Osteoblast (primary cell): Measurements from ENCODE around the gene CBLB. TPM values are rescaled to one million over a fixed set of nuclear protein-coding genes. Genes with fewer than 3 reads are reported as not detected.

ENCODE experiments used
- DNase-seq: peaks from one replicate; pipeline ENCODE4 v3.0.0; 2011; ENCODE audit warnings: low spot score, mixed read lengths; ENCODE audit not compliant: insufficient read length; ENCODE audit errors: missing footprints
- H2AFZ ChIP-seq: 2 replicates; pipeline ENCODE4 v1.6.0; 2011; ENCODE audit warnings: mild to moderate bottlenecking, low read length
- H3K27ac ChIP-seq: 2 replicates; pipeline ENCODE4 v1.5.1; 2011; ENCODE audit warnings: mild to moderate bottlenecking, low read depth, low read length, moderate library complexity
- H3K27me3 ChIP-seq: 2 replicates; pipeline ENCODE4 v1.6.0; 2012; ENCODE audit warnings: mild to moderate bottlenecking, control low read depth, inconsistent platforms, low read length, moderate library complexity; ENCODE audit not compliant: insufficient read depth
- H3K36me3 ChIP-seq: 2 replicates; pipeline ENCODE4 v1.5.1; 2011; ENCODE audit warnings: mild to moderate bottlenecking, low read length, control low read depth, moderate library complexity; ENCODE audit not compliant: insufficient read depth
- H3K4me1 ChIP-seq: 2 replicates; pipeline ENCODE4 v1.5.1; 2011; ENCODE audit warnings: mild to moderate bottlenecking, low read length, control low read depth, moderate library complexity; ENCODE audit not compliant: insufficient read depth
- H3K4me2 ChIP-seq: 2 replicates; pipeline ENCODE4 v1.6.0; 2011; ENCODE audit warnings: mild to moderate bottlenecking, low read length; ENCODE audit not compliant: insufficient read depth
- H3K4me3 ChIP-seq: fragments of 200-600 bp; sonication (generic); 3 replicates; pipeline ENCODE4 v1.5.1; 2012; ENCODE audit warnings: mild to moderate bottlenecking, low read length, inconsistent platforms; ENCODE audit not compliant: insufficient read depth
- H3K79me2 ChIP-seq: 2 replicates; pipeline ENCODE4 v1.6.0; 2012; ENCODE audit warnings: mild to moderate bottlenecking, low read length, control low read depth, inconsistent platforms; ENCODE audit not compliant: insufficient read depth
- H3K9me3 ChIP-seq: 2 replicates; pipeline ENCODE4 v1.5.1; 2011; ENCODE audit warnings: low read depth, low read length, control low read depth
- H4K20me1 ChIP-seq: 2 replicates; pipeline ENCODE4 v1.6.0; 2012; ENCODE audit warnings: mild to moderate bottlenecking, low read length, control low read depth; ENCODE audit not compliant: insufficient read depth
- CTCF ChIP-seq: IDR thresholded peaks from 2 replicates; pipeline ENCODE4 v1.5.1; 2011; ENCODE audit warnings: mild to moderate bottlenecking, low read depth, low read length, moderate library complexity; ENCODE audit errors: extremely low read depth
- total RNA-seq: library from RNA; depleted of rRNA; stranded (reverse); fragments of >200 nt; gene quantifications from 2 replicates; pipeline ENCODE4 v1.2.3, GENCODE V29; 2012

CBLB gene
- total RNA-seq, 1 donor = 128 TPM

GRCh38 chr3:105786241-105786640, 82.6 kb downstream of the CBLB start:
- peaks cover 97% of the 10 kb centered on the region for H3K79me2 ChIP-seq
- no peak overlapping the region for H3K4me2 ChIP-seq
- H3K27me3 ChIP-seq = no peaks in the 10 kb centered on the region
- DNase-seq = no peak
- TF ChIP-seq CTCF = no peak
- H3K9me3 ChIP-seq = no peaks in the 10 kb centered on the region
- H4K20me1 ChIP-seq = peaks cover 23% of the 10 kb centered on the region
- H2AFZ ChIP-seq = no peak overlapping the region
- no peak overlapping the region for H3K27ac ChIP-seq
- no peaks in the 10 kb centered on the region for H3K36me3 ChIP-seq
- no peak overlapping the region for H3K4me3 ChIP-seq
- H3K4me1 ChIP-seq = peaks cover 21% of the 10 kb centered on the region

GRCh38 chr3:105785803-105786202, 83.0 kb downstream of the CBLB start:
- no peak for TF ChIP-seq CTCF
- Histone ChIP-seq H4K20me1 (peaks cover 19% of the 10 kb centered on the region), H3K9me3 (no peaks in the 10 kb centered on the region), H3K27me3 (no peaks in the 10 kb centered on the region), H3K4me2 (no peak overlapping the region), H3K27ac (no peak overlapping the region), H3K4me3 (no peak overlapping the region), H2AFZ (no peak overlapping the region), H3K4me1 (peaks cover 16% of the 10 kb centered on the region), H3K36me3 (no peaks in the 10 kb centered on the region), H3K79me2 (peaks cover 97% of the 10 kb centered on the region)
- DNase-seq = no peak

- H3K36me3 ChIP-seq = no peaks in the 10 kb centered on the region
- H3K79me2 ChIP-seq = peaks cover 96% of the 10 kb centered on the region
- H3K27ac ChIP-seq = no peak overlapping the region
- no peaks in the 10 kb centered on the region for H3K9me3 ChIP-seq
- no peak overlapping the region for H3K4me2 ChIP-seq
- no peak for DNase-seq
- peaks cover 8% of the 10 kb centered on the region for H3K4me1 ChIP-seq
- no peak overlapping the region for H3K4me3 ChIP-seq
- no peak for TF ChIP-seq CTCF
- H4K20me1 ChIP-seq = peaks cover 19% of the 10 kb centered on the region
- no peaks in the 10 kb centered on the region for H3K27me3 ChIP-seq
- no peak overlapping the region for H2AFZ ChIP-seq
Measured at GRCh38 chr3:105783631-105784030, 85.2 kb downstream of the CBLB start.

GRCh38 chr3:105781871-105782270, 86.9 kb downstream of the CBLB start:
- Histone ChIP-seq H4K20me1 (peaks cover 25% of the 10 kb centered on the region), H3K27ac (peak overlapping the region; percentile 16), H3K4me1 (peaks cover 8% of the 10 kb centered on the region), H3K27me3 (no peaks in the 10 kb centered on the region), H3K4me2 (no peak overlapping the region), H3K79me2 (peaks cover 96% of the 10 kb centered on the region), H3K36me3 (no peaks in the 10 kb centered on the region), H2AFZ (no peak overlapping the region), H3K4me3 (no peak overlapping the region), H3K9me3 (no peaks in the 10 kb centered on the region)
- DNase-seq = peak; percentile 71
- TF ChIP-seq CTCF = no peak
